Measurements from ENCODE around the gene SLC7A5.
"Not testable (repeated sequence)": the region's sequence is repeated elsewhere in the genome, so short reads cannot be mapped to it uniquely, and the experiment has no call there.

Gene SLC7A5

GRCh38 chr16:87874639-87875427 is 5.5 kb upstream of the SLC7A5 start:
- no peak for DNase-seq (ENCODE audit: low read depth)
- H3K4me3 ChIP-seq (ENCODE audit: low read depth, low read length): no peak overlapping the region
- TF ChIP-seq CTCF (conservative IDR thresholded peaks at IDR 0.05; ENCODE audit: low read depth, low read length): no peak

GRCh38 chr16:87870418-87871291 is 1.3 kb upstream of the SLC7A5 start:
- H3K4me3 ChIP-seq (ENCODE audit: low read depth, low read length): not testable (repeated sequence)
- peak; percentile 92 for DNase-seq (ENCODE audit: low read depth)

- not testable (repeated sequence) for H3K4me3 ChIP-seq (ENCODE audit: low read depth, low read length); DNase-seq (ENCODE audit: low read depth)
Measured at GRCh38 chr16:87869879-87870417, 641 bp upstream of the SLC7A5 start.

- peak; percentile 91 for DNase-seq (ENCODE audit: low read depth)
- peak overlapping the region; percentile 69 for H3K4me3 ChIP-seq (ENCODE audit: low read depth, low read length)
Measured at GRCh38 chr16:87868254-87869029, 865 bp downstream of the SLC7A5 start.

GRCh38 chr16:87865902-87866555 is 3.3 kb downstream of the SLC7A5 start:
- not testable (repeated sequence) for DNase-seq (ENCODE audit: low read depth); H3K4me3 ChIP-seq (ENCODE audit: low read depth, low read length)

GRCh38 chr16:87864331-87864989 is 4.8 kb downstream of the SLC7A5 start:
- TF ChIP-seq CTCF (conservative IDR thresholded peaks at IDR 0.05; ENCODE audit: low read depth, low read length): no peak
- DNase-seq (ENCODE audit: low read depth): peak; percentile 37
- no peak overlapping the region for H3K4me3 ChIP-seq (ENCODE audit: low read depth, low read length)

GRCh38 chr16:87863327-87863635 is 6.0 kb downstream of the SLC7A5 start:
- not testable (repeated sequence) for H3K4me3 ChIP-seq (ENCODE audit: low read depth, low read length); DNase-seq (ENCODE audit: low read depth)

- not testable (repeated sequence) for H3K4me3 ChIP-seq (ENCODE audit: low read depth, low read length); DNase-seq (ENCODE audit: low read depth)
Measured at GRCh38 chr16:87862597-87863326, 6.5 kb downstream of the SLC7A5 start.

GRCh38 chr16:87861300-87862099 is 7.8 kb downstream of the SLC7A5 start:
- not testable (repeated sequence) for DNase-seq (ENCODE audit: low read depth); H3K4me3 ChIP-seq (ENCODE audit: low read depth, low read length)
